ENCODE data around the gene TRAPPC12.

Gene TRAPPC12

GRCh38 chr2:3432067-3432466, 52.6 kb downstream of the TRAPPC12 start:
- Histone ChIP-seq H3K4me1 (ENCODE audit: insufficient read depth, poor library complexity, severe bottlenecking) (no peaks in the 10 kb centered on the region), H3K4me3 (ENCODE audit: severe bottlenecking) (no peak overlapping the region), H3K27ac (ENCODE audit: poor library complexity, severe bottlenecking) (no peak overlapping the region), H3K36me3 (ENCODE audit: low read depth) (peaks cover 30% of the 10 kb centered on the region), H3K27me3 (ENCODE audit: insufficient read depth, poor library complexity, severe bottlenecking) (no peaks in the 10 kb centered on the region), H3K9me3 (ENCODE audit: severe bottlenecking) (no peaks in the 10 kb centered on the region)
- DNase-seq (ENCODE audit: low spot score) (no peak), ATAC-seq (ENCODE audit: low read depth) (no peak)
- no peak for TF ChIP-seq CTCF (IDR thresholded peaks at IDR 0.05; ENCODE audit: poor library complexity, severe bottlenecking)

GRCh38 chr2:3432693-3433338, 53.3 kb downstream of the TRAPPC12 start:
- ATAC-seq (ENCODE audit: low read depth): no peak

GRCh38 chr2:3433339-3433699, 53.8 kb downstream of the TRAPPC12 start:
- H3K9me3 ChIP-seq (ENCODE audit: severe bottlenecking): no peaks in the 10 kb centered on the region
- no peak for DNase-seq (ENCODE audit: low spot score)
- no peaks in the 10 kb centered on the region for H3K27me3 ChIP-seq (ENCODE audit: insufficient read depth, poor library complexity, severe bottlenecking)
- no peak overlapping the region for H3K4me3 ChIP-seq (ENCODE audit: severe bottlenecking)
- H3K4me1 ChIP-seq (ENCODE audit: insufficient read depth, poor library complexity, severe bottlenecking): no peaks in the 10 kb centered on the region
- H3K36me3 ChIP-seq (ENCODE audit: low read depth): peaks cover 30% of the 10 kb centered on the region
- ATAC-seq (ENCODE audit: low read depth): no peak
- TF ChIP-seq CTCF (IDR thresholded peaks at IDR 0.05; ENCODE audit: poor library complexity, severe bottlenecking): no peak
- H3K27ac ChIP-seq (ENCODE audit: poor library complexity, severe bottlenecking): no peak overlapping the region

More at GRCh38 chr2:3432693-3433338, 53.3 kb downstream of the TRAPPC12 start:
- H3K4me3 ChIP-seq (ENCODE audit: severe bottlenecking): no peak overlapping the region
- peaks cover 30% of the 10 kb centered on the region for H3K36me3 ChIP-seq (ENCODE audit: low read depth)
- no peak for TF ChIP-seq CTCF (IDR thresholded peaks at IDR 0.05; ENCODE audit: poor library complexity, severe bottlenecking)
- no peaks in the 10 kb centered on the region for H3K4me1 ChIP-seq (ENCODE audit: insufficient read depth, poor library complexity, severe bottlenecking)
- no peak for DNase-seq (ENCODE audit: low spot score)
- no peaks in the 10 kb centered on the region for H3K9me3 ChIP-seq (ENCODE audit: severe bottlenecking)
- no peaks in the 10 kb centered on the region for H3K27me3 ChIP-seq (ENCODE audit: insufficient read depth, poor library complexity, severe bottlenecking)
- H3K27ac ChIP-seq (ENCODE audit: poor library complexity, severe bottlenecking): no peak overlapping the region

GRCh38 chr2:3433776-3434400, 54.4 kb downstream of the TRAPPC12 start:
- DNase-seq (ENCODE audit: low spot score) (no peak), ATAC-seq (ENCODE audit: low read depth) (no peak)
- Histone ChIP-seq H3K4me3 (ENCODE audit: severe bottlenecking) (no peak overlapping the region), H3K27ac (ENCODE audit: poor library complexity, severe bottlenecking) (no peak overlapping the region), H3K4me1 (ENCODE audit: insufficient read depth, poor library complexity, severe bottlenecking) (no peaks in the 10 kb centered on the region), H3K9me3 (ENCODE audit: severe bottlenecking) (no peaks in the 10 kb centered on the region), H3K27me3 (ENCODE audit: insufficient read depth, poor library complexity, severe bottlenecking) (no peaks in the 10 kb centered on the region), H3K36me3 (ENCODE audit: low read depth) (peaks cover 30% of the 10 kb centered on the region)
- TF ChIP-seq CTCF (IDR thresholded peaks at IDR 0.05; ENCODE audit: poor library complexity, severe bottlenecking): no peak

- Histone ChIP-seq H3K4me3 (ENCODE audit: severe bottlenecking) (no peak overlapping the region), H3K36me3 (ENCODE audit: low read depth) (peaks cover 26% of the 10 kb centered on the region), H3K4me1 (ENCODE audit: insufficient read depth, poor library complexity, severe bottlenecking) (no peaks in the 10 kb centered on the region), H3K9me3 (ENCODE audit: severe bottlenecking) (no peaks in the 10 kb centered on the region), H3K27ac (ENCODE audit: poor library complexity, severe bottlenecking) (no peak overlapping the region), H3K27me3 (ENCODE audit: insufficient read depth, poor library complexity, severe bottlenecking) (no peaks in the 10 kb centered on the region)
- DNase-seq (ENCODE audit: low spot score) (no peak), ATAC-seq (ENCODE audit: low read depth) (no peak)
- no peak for TF ChIP-seq CTCF (IDR thresholded peaks at IDR 0.05; ENCODE audit: poor library complexity, severe bottlenecking)
Measured at GRCh38 chr2:3434654-3435053, 55.2 kb downstream of the TRAPPC12 start.
